Measurements from ENCODE around the gene TSPYL6.

Gene TSPYL6

GRCh38 chr2:54259413-54260240, 3.6 kb upstream of the TSPYL6 start:
- no peak for TF ChIP-seq CTCF (IDR thresholded peaks at IDR 0.05; ENCODE audit: borderline replicate concordance, insufficient read depth, low read depth, low read length)
- H3K4me3 ChIP-seq (ENCODE audit: low read depth, low read length): no peak overlapping the region

- TF ChIP-seq CTCF (IDR thresholded peaks at IDR 0.05; ENCODE audit: borderline replicate concordance, insufficient read depth, low read depth, low read length): no peak
- H3K4me3 ChIP-seq (ENCODE audit: low read depth, low read length): no peak overlapping the region
Observed at GRCh38 chr2:54258166-54258565, 2.1 kb upstream of the TSPYL6 start.

- H3K4me3 ChIP-seq (ENCODE audit: low read depth, low read length): no peak overlapping the region
- TF ChIP-seq CTCF (IDR thresholded peaks at IDR 0.05; ENCODE audit: borderline replicate concordance, insufficient read depth, low read depth, low read length): no peak
Observed at GRCh38 chr2:54255230-54256090, 569 bp downstream of the TSPYL6 start.

- no peak overlapping the region for H3K4me3 ChIP-seq (ENCODE audit: low read depth, low read length)
- no peak for TF ChIP-seq CTCF (IDR thresholded peaks at IDR 0.05; ENCODE audit: borderline replicate concordance, insufficient read depth, low read depth, low read length)
Observed at GRCh38 chr2:54254180-54254579, 1.8 kb downstream of the TSPYL6 start.

- TF ChIP-seq CTCF (IDR thresholded peaks at IDR 0.05; ENCODE audit: borderline replicate concordance, insufficient read depth, low read depth, low read length): no peak
- H3K4me3 ChIP-seq (ENCODE audit: low read depth, low read length): no peak overlapping the region
Observed at GRCh38 chr2:54249629-54250028, 6.4 kb downstream of the TSPYL6 start.

- H3K4me3 ChIP-seq (ENCODE audit: low read depth, low read length): no peak overlapping the region
- TF ChIP-seq CTCF (IDR thresholded peaks at IDR 0.05; ENCODE audit: borderline replicate concordance, insufficient read depth, low read depth, low read length): no peak
Observed at GRCh38 chr2:54247115-54247514, 8.9 kb downstream of the TSPYL6 start.

All from GM12875 (cell line).